Activated CD8-positive, alpha-beta memory T cell treated with anti-CD3 and anti-CD28 coated beads, Interleukin-2, amount 50 U/mL, for 24 hours (primary cell): ENCODE results near the gene CHAD.
A peak's percentile ranks its signal among the peaks of the same experiment; 100 is the strongest.
"Not testable (repeated sequence)": the region's sequence is repeated elsewhere in the genome, so short reads cannot be mapped to it uniquely, and the experiment has no call there.

ENCODE experiments used
- DNase-seq: peaks from one replicate; pipeline ENCODE4 v3.0.0-alpha.2; 2020; ENCODE audit errors: extremely low read depth

The CHAD gene

DNA sequence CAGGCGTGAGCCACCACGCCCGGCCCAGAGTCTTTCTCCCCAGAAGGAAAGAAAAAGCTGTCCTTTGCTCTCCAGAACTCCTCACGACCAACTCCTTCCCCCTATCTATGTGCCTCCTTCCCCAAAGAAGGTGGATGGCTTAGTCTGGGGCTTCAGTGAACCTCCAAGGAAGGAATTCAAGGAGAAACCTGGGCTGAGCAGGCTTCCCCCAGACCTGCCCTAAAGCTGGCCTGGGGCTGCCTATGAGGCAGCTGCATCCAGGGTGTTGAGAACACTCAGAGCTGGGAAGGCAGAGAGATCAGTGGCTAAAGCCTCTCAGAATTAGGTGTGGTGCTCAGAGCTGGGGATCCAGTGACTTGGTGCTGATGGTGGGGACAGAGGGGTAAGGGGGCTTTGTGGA lies 38.9 kb downstream of the CHAD start:
- no peak for DNase-seq

DNA sequence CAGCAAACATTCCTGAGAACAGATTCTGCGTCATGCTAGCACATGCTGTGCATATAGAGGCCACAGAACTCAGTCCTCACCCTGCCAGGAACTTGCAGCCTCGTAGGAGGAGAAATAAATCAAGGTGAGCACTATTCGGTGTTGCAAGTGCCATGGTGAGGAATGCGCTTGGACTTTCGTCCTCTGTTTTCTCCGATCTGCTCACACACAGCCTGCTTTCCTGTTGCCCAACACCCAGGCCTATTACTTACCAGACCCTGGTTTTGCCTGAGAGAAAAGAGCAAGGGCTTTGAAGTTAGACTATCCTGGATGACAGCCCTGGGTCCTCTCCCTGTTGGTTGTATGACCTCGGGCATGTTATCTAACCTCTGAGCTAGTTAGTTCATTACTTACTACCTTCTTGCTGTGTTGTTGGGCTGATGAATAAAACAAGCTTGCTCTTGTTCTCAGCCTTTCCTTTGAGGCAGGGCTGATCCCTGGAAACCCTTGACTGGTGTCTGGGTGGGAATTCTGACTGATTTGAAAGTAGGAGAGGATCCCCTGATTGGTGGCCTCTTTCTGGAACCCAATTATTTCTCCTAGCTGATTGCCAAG lies 39.8 kb downstream of the CHAD start:
- DNase-seq: no peak

DNA sequence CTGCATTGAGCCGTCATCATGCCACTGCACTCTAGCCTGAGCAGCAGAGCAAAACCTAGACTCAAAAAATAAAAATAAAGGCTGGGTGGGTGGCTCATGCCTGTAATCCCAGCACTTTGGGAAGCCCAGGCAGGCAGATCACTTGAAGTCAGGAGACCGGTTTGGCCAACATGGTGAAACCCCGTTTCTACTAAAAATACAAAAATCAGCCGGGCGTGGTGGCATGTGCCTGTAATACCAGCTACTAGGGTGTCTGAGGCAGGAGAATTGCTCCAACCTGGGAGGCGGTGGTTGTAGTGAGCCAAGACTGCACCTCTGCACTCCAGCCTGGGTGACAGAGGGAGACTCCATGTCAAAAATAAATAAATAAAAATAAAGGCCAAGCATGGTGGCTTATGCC lies 40.6 kb downstream of the CHAD start:
- DNase-seq: not testable (repeated sequence)

DNA sequence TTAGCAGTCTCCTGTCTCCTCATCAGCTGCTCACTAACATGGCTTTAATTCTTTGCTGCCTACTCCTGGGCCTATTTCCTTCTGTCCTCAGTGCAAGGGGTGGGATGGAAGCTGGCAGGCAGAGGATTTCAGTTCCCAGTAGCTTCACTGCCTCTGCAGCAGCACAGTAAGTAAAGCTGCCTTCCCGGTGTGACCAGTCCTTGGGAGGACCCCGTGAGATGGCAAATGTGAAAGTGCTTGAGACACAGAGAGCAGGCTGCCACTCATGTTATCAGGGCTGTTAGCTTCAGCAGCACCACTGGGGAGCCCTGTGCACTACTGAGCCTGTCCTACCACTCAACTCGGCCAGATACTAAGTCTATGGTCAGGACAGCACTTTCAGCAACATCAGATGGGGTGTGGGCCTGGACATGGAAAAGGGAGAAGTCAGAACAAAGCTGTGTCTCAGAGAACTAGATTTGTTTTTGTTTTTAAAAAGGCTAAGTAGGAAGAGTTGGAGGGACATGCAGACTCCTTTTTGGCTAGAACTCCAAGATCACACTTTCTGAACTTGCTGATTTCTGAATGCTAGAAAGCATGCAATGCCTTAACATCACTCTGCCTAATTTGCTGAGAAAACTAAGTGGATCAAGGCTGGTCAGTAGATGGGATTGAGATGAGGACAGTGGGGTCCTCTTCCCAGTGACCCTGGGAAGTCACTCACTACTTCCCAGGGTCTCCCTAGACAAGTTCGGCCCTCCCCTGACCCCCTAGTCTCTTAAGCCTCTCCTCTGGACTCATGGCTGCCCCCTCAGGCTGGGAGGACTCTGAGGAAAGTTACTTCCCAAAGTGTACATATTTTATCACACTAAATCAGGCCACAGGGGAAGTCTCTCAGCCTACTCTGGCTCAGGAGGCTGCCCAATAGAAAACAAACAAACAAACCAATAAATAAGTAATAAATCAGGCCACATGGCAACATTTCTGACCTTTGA lies 41.6 kb downstream of the CHAD start:
- no peak for DNase-seq

DNA sequence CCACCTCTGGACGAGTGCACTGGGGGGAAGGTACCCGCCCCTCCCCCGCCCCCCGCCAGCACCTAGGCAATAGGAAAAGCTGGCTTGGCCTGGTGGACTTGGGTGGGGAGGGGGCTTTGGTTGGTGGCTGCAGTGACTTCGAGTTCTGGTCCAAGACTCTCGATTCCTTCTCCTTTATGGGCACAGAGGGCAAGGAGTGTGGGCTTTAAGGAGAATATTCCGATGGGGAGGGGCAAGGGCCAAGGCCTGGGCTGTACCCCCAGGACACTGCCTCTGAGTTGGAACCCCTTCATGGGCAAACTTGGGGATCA lies 42.3 kb downstream of the CHAD start:
- no peak for DNase-seq

DNA sequence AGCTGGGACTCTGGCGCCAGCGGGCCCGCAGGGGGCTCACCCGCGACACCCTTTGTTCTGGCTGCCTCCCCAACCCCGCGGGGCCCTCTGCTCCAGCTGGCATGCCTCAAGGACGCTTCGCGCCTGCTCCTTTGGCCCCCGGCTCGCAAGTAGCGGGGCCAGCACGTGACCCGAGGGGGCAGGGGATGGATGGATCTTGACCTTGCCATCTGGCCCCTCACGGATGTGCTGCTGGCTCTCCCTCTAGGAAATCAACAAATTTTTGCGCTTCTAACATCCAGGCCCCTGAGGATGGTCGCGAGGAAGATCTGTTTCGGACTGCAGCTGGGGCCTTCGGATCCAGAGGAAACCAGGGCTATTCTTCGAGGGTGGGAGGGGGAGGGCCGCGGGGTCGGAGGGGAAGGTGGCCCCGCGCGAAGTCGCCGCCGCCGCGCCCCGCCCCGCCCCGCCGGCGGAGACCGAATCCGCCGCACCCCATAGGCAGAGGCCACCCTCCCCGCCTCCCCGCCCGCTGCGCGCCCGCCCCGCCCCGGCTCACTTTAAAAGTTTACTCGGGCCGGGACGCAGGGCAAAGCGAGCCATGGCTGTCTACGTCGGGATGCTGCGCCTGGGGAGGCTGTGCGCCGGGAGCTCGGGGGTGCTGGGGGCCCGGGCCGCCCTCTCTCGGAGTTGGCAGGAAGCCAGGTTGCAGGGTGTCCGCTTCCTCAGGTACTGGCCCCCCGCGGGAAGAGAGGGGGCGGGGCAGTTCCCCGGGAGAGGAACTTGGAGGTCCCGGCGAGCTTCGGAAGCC lies 42.8 kb downstream of the CHAD start, which contains the start of gene ACSF2:
Gene ACSF2 (plus strand): TSS at position 537 of the 790 bp plus-strand sequence. CDS start 44 bp downstream, at position 581.
- peak; percentile 18 for DNase-seq

DNA sequence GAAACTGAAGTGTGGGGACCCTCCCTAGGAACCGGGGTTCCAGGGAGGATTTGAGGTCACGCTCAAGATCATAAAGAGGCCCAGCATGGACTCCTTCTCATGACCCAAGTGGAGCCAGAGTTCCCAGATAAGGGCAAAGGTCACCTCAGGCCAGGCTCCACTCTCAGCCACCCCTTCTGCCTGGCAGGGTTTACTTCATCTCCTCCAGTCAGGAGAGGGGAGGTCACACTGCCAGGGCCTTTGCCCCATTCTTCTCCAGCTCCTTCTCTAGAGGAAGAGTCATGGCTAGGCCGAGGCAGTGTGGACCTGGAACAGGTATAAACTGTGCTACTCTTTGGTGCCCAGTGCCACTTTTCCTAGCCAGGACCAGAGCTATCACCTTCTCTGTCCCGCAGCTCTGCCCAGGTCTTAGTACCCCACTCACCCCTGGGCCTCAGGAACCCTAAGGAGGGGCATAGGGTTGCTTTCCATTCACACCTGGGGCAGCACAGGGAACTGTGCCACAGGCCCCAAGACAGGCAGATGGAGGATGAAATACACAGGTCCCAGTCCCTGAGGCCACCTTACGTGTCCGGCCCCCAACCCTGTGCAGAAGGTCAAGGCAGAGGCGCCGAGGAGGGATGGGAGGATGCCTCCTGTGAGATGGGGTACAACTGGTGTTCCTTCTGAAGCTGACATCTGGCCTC lies 43.5 kb downstream of the CHAD start:
- DNase-seq: no peak

DNA sequence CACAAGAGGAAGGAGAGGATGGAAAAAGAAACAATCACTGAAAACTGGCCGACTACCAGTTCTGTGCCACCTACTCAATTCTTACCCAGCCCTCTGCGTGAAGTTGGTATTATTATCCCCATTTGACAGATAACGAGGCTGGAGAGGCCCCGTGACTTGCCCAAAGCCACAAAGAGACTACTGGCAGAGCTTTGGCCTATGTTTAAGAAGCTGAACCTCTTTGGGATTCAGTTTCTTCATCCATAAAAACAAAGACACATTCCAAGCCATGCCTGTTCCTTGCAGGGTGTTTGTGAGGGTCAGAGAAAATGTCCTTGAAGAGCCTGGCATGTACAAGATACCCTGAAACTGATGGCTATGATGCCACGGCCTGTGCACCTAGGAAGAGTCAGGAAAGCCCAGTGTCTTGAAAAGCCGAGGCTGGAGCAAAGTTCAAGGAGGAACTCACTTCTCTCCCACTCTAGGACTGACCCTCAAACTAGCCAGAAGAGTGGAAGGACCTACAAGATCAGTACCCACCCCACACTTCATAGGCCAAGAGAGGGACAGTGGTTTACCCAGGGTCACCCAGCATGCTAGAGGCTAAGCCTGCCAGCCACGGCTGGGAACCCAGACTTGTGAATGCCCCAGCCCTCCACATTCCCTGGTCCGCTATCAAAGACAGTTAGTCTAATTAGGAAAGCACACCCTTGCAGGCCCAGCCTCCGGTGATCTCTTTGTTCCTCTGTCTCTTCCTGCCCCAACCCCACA lies 44.3 kb downstream of the CHAD start:
- DNase-seq: no peak

DNA sequence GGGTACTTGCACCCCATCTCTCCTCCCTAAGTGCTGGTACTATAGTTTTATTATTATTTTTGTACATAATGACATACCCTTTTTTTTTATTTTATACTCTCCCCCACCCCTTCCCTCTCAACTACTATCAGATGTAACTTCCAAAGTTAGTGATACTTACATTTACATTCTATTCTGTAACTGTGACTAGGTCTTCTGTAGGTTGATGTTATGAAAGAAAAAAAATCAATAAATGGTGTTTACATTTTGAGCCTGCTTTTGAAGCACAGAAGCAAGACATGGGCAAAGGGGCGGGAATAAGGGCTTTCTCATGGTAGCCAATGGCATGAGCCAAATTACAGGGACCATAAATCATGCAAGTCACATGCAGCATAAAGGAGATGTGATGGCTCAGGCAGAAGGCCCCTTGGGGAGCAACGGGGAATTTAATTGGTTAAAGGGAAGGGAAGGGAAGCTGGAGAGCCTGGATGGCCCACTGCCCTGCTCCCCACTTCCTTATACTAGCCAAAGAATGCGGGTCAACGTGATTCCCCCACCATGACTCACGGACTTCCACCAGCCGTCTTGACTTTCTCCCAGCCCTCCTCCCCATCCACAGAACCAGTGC lies 45.0 kb downstream of the CHAD start:
- DNase-seq: no peak

DNA sequence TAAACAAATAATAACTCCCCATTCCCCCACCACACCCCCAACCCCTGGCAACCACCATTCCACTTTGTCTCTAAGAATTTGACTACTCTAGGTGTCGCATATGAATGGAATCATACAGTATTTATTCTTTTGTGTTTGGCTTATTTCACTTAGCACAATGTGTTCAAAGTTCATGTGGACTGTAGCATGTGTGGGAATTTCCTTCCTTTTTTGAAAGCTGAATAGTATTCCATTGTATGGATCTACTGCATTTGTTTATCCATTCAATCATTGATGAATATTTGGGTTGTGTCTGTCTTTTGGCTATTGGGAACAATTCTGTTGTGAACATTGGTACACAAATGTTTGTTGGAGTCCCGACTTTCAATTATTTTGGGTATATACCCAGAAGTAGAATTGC lies 45.9 kb downstream of the CHAD start:
- no peak for DNase-seq

DNA sequence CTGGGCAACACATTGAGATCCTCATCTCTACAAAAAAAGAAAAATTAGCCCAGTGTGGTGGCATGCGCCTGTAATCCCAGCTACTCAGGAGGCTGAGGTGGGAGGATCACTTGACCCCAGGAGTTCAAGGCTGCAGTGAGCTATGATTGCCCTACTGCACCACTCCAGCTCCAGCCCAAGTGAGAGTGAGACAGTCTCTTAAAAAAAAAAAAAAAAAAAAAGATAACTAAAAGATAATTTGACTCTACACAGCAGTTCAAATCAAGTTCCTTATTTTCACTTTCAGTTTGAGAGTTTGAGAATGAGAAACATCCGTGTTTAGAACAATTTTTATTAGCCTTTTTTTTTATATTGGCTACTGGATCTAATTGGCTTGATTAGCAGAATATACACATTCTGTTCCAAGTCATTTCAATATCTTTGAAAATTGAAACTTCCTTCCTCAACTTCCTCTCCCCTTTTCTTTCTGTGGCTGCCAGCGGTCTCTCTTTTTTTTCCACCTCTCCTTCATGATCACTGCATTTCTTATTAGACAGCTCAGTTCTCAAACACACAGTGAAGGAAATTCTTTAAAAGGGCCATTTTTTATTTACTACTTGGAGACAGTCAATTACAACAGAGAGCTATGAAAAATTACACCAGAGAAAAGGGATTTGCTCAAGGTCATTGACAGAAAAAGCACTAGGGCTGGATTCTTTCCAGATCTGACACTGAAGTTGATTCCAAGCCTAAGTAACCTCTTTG lies 47.2 kb downstream of the CHAD start:
- DNase-seq: no peak

DNA sequence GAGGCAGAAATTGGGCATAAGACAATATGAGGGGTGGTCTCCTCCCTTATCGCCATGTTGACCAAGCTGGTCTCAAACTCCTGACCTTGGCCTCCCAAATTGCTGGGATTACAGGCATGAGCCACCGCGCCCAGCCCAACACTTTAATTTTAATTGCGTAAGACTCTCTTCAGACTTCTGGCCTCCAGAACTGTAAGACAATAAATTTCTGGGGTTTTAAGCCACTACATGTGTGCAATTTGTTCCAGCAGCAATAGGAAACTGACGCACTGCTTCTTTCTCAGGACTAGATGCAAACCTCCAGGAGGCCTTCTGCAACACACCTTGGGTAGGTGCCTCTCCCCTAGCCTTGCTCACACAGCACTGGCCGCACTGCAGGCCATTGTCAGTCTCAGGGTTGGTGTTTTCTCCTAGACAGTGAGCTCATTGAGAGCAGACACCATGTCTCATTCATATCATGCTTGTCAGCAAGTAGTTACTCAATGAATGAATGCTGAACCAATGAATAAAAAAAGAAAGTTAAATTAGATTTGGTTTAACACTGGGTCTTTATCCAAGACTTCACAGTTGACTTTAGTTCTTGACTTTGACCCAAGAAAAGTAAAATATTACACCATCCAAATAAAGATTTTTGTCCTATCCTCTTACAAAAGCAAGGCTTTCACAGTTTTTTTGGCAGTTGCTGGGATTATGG lies 48.1 kb downstream of the CHAD start:
- no peak for DNase-seq

DNA sequence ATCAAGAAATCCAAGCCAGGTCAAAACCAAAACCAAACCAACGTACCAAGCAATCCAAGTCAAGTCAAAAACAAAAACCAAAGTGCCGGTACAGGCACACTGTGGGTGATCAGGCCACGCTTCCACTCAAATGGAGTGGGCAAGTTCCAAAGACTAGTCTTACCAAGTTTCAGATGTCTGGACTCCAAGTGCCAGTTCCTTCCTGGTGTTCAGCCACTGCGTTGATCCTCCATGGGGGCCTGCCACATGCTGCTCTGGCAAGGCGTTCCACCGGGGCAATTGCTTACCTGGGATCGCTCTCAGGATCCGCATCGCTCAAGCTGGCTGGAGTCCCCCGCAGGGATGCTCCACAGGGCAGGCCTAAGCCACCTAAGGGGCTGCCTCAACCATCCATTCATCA lies 49.1 kb downstream of the CHAD start:
- not testable (repeated sequence) for DNase-seq

DNA sequence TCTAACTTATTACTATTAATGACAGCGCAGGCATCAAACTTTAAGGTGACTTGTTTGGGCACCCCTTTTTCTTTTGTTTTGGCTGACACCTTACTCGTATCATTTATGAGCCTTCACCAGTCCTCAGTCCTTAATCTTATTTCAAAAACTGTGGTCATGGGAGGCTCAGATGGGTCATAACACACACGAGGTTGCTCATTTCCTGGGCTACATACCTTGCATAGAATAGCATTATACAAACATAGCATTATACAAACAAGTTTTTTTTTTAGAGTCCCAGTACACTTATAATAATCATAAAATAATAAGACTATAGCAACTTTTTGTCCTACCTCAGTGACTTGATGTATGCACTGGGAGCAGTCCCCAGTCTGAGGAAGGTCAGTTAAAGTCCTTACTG lies 53.9 kb downstream of the CHAD start:
- no peak for DNase-seq
